ENCODE results near the gene GALNT1.

GRCh38 chr18:35602193-35602820 is 20.8 kb downstream of the GALNT1 start:
- TF ChIP-seq CTCF (conservative IDR thresholded peaks at IDR 0.05; ENCODE audit: low read depth, low read length) (no peak), EZH2 (IDR thresholded peaks at IDR 0.05; ENCODE audit: borderline replicate concordance, low read depth, low read length, poor library complexity, severe bottlenecking) (no peak)
